CD1c-positive myeloid dendritic cell (primary cell): ENCODE measurements around the gene RASA3.
A peak's percentile ranks its signal among the peaks of the same experiment; 100 is the strongest.
"Not testable (repeated sequence)": the region's sequence is repeated elsewhere in the genome, so short reads cannot be mapped to it uniquely, and the experiment has no call there.

ENCODE experiments used
- DNase-seq: peaks from one replicate; pipeline ENCODE4 v3.0.0-alpha.2; 2016; ENCODE audit errors: extremely low spot score

RASA3 gene

DNA sequence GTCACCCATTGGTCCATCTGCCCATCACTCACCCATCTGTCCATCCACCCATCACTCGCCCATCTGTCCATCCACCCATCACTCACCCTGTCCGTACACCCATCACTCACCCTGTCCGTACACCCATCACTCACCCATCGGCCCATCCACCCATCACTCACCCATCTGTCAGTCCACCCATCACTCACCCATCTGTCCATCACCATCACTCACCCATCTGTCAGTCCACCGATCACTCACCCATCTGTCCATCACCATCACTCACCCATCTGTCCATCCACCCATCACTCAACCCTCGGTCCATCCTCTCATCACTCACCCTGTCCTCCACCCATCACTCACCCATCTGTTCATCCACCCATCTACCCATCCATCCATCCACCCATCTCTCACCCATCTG is 143.6 kb downstream of the RASA3 start:
- DNase-seq = not testable (repeated sequence)

DNA sequence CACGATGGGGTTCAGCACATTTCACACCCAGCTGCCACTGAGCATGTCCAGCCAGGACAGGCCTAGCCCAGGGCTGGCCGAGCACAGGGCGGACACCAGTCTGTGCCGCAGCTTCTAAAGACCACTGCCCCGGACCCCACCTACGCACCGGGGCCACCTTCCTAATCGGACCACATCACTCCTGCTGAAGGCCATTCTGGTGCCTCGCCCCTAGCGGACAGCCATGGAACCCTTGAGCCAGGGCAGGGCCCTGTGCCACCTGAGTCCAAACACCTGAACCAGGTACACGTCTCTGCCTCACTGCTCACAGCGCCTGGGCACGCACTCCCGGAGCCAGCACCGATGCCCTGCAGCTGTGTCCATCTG is 150.1 kb downstream of the RASA3 start:
- no peak for DNase-seq

DNA sequence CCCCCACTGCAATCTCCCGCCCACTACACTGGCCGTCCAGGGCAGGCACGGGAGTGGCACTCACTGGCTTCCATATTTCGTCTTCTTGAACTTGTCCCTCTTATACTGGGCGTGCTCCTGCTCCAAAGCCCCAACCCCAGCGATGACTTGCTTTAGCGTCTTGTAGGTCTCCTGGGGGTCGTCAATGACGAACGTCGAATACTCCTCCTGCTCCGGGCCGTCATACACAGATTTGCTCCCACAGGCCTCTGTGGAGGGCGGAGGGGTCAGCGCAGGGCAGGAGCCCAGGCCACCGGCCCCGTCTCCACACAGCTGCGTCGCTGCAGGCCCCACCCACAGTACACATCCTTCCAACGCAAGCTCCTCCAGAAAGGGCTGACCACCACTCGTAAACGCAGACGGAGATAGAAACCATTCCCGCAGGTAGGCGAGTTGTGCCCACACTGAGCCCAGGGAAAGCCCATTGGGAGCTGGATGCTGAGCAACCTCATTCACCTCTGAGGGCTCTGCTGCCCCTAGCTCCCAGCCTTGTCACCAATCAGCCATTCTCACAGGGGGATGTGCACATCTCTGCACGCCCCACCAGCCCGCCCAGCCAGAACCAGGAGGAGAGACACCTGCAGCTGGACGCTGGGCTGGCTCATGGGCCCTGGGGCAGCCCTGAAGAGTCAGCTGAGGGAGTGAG is 150.7 kb downstream of the RASA3 start:
- DNase-seq = no peak

DNA sequence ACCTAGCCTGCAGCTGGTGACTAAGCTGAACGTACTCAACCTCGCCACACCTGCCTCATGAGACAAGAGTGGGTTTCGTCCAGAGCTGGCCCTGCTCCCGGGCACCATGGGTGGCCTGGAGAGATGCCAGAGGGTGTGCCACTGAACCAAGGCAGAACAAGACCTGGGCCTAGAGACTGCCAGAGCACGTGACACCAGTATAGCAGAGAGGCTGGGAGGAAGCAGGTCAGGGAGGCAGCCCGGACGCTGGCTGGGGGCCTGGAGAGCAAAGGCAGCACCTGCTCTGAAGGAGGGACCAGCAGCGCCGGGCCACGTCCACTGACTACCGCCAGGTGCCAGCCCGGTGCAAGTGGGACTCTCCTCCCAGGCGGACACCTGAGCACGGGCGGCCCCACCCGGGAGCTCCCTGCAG is 151.2 kb downstream of the RASA3 start:
- DNase-seq = no peak

DNA sequence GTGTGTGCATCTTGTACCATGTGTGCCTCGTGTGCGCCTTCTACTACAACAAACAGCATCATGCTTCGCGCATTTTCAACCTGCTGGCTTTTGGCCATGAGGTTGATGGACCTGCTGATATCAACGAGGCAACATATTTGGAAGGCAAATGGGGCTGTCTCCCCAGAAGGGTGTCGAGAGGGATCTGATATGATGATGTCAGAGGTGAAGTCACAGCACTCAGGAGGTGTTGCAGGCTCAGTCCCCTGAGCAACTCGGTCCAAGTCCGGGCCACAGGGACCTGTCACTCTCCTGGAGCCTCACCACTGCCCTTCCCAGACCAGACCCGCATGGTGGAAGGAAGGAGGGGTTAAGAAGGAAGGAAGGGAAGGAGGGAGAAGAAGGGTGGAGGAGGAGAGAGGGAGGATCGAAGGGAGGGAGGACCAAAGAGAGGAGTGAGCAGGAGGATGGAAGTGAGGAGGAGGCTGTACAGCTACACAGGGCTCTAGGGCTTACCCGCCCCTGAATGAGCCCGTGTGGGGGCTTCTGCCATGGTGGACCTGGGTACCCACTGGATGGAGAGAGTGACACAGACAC is 151.8 kb downstream of the RASA3 start:
- DNase-seq = no peak

DNA sequence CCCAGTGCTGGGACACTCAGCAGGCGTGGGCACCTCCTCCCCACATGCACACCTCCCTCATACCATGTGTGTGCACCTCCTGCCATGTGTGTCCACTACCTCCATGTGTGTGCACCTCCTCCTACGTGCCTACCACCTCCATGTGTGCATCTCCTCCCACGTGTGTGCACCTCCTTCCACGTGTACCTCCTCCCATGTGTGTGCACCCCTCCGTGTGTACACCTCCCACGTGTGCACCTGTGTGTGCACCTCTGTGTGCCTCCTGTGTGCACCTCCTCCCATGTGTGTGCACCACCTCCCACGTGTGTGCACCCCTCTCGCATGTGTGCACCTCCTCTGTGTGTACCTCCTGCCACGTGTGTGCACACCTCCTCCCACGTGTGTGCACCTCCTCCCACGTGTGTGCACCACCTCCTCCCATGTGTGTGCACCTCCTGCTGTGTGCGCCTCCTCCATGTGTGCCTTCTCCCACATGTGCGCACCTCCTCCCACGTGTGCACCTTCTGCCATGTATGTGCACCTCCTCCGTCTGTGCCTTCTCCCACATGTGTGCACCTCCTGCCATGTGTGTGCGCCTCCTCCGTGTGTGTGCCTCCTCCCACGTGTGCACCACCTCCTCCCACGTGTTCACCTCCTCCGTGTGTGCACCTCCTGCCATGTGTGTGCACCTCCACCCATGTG is 152.5 kb downstream of the RASA3 start:
- DNase-seq = no peak

DNA sequence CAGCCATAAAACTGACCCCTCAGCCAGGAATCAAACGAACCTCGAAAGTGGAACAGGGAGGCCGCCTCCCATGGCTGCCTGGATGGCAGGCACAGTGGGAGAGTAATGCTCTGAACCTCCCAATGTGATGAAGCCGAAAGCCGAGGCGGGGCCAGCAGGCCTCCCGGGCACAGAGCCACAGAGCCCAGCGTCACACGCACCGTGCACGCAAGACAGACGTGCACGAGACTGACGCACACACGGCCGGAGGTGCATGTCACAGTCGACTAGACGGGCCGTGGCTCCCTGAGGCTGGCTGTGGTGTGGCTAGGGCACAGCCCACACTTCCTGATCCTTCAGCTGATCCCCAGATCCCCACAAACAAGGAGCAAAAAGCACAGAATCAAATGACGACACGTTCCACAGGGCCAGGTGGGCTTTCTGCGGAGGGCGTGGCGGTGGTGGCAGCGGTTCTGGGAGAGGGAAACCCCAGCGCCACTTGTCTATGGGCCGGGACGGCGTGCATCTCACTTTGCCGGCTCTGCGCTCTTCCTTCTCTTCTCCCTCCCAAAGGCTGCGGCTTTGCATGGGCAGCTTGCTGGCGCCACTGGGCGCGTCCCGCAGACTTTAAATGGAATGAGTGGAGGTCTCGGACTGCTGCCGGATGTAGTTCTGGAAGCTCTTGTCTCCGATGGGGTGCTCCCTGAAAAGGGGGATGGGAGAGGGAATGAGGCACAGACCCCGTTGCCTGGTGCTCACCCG is 153.5 kb downstream of the RASA3 start:
- DNase-seq = no peak

DNA sequence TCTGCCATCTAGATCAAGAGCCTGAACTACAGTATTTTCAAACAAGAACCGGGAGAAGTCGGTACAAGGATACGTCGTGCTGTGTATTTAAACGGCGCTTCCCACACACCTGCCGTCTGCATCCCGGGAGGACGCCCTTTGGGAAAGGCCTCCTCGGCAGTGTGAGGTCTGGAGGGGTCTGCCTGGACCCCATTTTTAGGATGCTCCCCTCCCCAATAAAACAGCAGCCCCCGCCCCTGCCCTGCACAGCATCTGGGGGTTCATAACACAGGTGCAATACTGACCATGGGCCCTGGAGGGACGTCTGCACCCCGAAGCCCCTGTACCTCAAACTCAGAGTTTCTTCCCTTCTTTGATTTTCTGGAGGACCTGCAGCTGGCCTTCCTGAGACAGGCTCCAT is 154.4 kb downstream of the RASA3 start:
- DNase-seq = no peak

DNA sequence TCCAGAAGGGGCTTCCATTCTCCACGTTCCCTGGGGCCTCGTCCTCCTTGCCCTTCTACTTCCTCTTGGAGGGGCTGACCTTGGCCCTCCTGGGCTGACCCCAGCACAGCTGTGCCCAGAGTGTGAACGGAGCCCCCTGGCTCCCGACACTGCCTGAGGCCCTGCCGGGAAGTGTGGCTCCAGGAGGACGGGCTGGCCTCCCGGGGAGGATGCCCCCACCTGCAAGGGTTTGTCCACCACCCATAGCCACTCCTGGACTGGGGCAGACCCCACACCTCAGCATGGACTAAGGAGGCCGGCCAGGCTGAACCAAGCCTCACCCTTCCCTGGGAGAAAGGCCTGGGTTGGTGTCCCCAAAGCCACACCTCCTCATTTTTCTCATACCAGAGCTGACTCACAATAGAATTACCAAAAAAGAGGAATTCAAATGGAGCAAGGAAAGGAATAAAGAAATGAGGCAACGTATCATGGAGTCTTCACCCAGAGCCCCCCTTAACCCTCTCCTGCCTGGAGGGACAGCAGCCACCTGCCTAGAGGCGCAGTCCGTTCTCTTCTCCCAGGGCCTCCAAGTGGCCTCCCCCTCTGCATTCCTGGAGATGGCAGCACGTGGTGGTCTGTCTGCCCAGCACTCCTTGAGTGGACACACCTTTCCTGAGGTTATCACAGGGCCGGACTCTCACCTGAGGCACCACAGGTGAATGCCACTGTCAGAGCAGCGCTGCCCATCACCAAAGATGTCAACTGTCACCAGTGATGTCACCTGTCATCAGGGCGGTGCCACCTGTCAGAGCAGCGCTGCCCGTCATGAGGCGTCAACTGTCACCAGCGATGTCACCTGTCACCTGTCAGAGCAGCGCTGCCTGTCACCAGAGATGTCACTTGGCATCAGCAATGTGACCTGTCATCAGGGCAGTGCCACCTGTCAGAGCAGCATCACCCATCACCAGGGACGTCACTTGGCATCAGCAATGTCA is 155.4 kb downstream of the RASA3 start:
- DNase-seq = peak; percentile 10

DNA sequence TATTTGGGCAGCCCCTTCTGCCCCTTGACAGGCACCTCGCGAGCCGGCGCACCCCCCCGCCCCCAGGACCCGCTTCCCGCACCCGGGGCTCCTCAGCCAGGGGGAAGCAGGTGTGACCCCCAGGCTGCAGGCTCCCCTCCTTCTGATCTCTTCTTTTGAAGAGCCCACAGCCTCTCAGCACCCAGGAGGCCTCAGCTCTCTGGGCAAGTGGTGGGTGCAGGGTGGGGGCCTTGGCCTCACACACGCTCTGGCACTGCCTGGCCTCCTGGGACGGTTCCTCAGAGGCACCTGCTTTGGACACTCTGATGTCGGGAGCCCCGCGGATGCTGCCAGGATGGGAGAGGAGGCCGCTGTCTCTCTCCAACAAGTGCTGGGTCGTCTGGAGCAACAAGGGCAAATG is 157.0 kb downstream of the RASA3 start:
- DNase-seq = no peak

DNA sequence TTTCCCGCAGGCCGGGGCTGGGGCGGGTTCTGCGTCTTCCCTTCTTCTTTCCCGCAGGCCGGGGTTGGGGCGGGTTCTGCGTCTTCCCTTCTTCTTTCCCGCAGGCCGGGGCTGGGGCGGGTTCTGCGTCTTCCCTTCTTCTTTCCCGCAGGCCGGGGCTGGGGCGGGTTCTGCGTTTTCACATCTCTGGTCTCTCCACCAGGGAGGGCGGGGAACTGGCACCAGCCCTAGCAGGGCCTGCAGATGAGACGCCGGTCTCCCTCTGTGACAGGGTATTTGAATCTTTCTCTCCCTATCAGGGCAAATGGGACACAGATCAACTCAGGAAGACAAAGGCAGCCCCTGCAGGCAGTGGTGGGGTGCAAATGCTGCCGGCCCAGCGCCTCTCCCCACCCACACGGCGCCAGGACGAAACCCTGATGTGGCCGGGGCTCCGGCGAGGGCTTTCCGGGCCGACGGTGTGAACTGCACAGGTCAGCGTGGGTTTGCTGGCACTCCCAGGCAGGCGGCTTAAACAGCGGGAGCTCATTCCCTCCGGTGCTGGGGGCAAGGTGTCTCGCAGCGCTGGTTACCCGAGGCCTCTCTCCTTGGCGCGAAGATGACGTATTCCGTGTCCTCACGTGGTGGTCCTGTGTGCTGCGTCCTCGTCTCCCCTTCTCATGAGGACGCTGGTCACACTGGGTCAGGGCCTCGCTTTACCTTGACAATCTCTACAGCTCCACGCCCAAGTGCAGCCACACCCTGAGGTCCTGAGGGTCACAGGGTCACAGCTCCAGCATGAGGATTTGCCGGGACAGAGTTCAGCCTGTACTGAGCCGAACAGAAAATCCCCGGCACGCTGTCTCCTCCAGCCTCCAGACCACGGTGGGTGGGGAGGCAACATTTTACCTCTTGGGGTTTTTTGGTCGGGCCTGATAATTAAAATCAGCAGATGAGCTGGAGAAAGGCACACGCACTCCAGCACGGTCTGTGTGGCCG is 157.8 kb downstream of the RASA3 start:
- DNase-seq = no peak

DNA sequence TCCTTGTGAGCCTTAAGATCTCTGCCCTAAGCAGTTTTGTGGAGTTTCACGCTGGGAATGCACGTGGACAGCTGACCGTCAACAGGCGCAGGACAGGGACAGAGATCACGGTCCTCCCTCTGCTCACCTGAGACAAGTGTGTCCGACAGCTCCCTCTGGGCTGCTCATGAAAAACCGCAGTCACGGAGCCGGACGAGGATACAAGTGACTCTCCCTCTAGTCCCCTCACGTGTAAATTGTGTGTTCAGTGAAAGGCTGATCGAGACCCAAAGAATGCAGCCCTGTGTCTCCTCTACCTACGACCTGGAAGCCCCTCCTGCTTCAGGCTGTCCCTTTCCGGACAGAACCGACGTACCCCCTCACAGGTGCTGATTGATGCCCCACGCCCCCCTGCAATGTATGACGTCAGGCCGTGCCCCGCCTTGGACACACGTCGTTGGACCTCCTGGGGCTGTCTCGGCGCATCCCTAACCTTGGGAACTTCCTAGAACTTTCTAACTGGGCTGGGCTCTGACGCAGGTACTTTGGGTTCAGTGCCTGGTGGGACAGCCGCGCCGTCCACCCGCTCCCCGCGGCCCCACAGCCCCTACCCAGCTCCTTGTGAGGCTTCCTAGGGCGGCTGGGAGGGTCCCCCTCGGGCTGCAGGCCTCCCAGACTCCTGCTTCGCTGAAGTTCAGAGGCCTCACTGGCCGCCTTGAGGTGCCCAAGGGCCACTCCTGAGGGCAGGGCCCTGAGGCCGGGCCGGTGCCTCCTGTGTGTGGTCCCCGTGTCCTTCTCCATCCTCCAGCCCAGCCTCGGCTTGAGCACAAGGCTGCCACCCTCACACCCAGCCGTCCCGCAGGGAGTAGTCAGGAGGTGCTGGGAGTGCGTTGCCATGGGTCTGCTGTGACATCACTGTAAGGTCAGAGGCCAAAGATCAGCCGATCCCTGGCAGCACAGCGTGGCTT is 158.9 kb downstream of the RASA3 start, which contains the start of gene C13orf46:
C13orf46 (minus strand) TSS at position 859 of the 947 bp plus-strand sequence; CDS start at position 780, 79 bp downstream.
- no peak for DNase-seq

DNA sequence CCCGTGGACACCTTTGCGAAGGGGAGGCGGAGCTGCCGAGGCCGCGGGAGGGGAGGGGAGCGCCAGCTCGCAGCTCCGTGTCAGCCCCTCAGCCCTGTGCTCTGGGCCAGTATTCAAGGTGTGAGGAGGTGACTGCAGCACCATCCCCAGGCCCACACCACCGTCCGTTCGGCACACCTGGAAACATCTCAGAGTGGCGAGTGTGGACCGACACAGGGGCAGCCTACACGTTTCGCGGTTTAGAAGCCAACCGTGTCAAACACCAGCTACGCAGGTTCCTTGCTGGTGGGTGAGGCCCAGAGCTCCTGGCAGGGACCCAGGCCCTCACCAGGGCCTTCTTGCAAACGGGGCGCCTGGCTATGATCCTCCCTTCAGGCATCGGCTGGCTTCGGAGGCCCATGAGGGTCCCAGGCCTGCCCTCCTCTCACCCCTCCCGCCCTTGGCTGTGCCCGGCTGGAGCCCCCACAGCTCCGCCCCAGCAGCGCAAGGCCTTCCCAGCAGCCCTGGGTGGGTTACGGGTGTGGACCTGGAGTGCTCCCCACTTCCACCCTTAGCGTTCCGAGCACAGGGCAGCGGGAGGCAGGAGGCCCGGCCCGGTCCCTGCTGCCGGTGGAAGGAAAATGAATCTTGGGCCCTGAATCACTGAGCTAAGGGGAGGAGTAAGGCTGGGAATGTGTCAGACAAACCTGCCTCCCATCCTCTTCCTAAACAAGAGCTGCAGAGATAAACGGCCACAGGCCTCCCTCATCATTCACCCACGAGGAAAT is 159.8 kb downstream of the RASA3 start:
- no peak for DNase-seq

DNA sequence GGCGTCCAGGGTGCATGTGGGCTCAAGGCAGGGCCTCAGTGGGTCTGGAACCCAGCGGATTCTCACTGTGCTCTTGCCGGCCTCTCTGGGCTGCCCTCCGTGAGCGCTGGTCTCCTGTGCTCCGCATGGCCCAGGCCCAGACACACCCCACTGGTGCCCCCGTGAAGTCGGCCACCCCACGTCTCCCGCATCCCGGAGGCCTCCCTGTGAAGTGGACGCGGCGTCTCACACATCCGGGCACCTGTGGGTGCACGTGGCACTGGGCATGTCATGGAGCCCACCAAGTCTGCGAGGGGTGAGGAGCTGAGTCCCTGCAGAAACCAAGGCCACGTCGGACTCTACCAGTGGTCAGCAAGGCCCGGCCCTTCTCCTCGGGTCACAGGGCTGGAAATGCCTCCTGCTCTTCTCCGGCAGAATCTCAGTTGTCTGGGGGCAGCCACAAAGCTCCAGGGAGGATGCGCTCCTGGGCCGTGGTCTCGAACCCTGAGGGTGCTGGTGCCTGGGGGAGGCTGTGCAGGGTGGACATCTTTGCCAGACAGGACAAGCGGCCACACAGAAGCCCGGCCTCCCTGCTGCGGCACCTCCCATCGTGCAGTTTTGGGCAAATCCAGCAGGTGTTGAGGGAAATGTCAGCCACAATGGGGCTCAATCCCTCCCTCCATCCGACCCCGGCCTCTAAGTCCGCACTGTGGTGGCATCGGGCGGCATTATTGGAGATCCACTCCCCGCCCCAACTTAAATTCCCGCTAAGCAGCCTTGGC is 160.8 kb downstream of the RASA3 start:
- no peak for DNase-seq

DNA sequence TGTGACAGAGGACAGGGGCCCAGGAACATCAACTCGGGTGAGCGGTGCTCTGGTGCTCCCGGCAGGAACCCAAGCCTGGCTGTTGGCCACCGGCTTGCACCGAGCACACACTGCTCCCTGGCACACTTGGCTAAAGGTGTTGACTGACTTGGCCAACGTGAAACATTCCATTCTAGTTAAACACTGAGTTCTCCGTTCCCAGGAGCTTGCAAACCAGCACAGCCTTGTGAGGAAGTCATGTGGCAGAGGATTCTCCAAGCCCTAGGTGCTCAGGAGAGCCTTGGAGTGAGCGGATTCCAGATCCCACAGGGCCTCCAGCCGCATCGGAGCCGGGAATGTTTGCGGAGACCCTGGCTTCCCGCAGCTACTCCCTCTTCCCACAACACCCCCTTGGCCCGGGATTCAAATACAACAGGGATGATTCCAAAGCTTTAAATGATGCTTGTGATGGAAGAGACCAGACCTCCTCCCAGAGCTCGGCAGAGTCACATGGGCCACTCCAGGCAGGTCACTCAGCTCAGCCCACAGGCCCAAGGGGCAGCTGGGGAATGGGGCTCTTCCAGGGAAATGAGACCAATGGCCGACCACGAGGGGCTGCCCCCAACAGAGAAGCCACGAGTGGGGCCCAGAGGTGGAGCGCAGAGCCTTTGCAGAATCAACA is 161.5 kb downstream of the RASA3 start:
- DNase-seq = no peak

DNA sequence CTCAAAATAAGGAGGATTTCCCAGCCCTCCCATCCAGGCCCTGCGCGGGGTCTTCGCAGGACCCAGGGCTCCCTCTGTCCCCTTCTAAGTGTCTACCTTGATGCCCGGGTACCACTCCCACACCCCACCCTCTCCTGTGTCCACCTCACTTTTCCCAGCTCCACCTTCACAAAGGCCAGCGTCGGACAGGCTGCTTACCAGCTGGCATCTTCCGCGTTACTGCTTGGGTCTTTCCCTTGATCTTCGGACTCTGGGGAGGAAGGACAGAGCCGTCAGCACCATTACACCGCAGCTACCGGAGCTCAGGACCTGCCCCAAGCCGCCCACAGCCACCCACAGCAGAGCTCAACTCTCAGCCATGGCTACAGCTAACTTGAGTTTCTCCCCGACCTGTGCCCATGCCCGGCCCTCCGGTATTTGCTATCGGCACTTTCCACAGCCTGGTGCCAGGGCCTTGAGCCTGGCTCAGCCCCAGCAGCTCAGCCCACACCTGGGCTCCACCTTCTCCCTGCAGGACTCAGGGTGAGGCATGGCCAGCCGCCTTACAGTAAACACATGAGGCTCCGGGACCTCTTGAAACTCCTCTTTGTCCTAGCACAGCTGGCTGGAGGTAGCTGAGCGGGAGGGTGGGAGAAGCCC is 162.3 kb downstream of the RASA3 start:
- no peak for DNase-seq
